Gastroesophageal sphincter (tissue), 3 donors: Measurements from ENCODE around the gene DNAAF6.

Experiments used
- CTCF ChIP-seq, 4 experiments: fragments of 200-600 bp in 2 of 4; fragments of 450-650 bp in 2 of 4; sonication (generic) in 1 of 4; IDR thresholded peaks; one replicate each; pipeline ENCODE4 v1.5.1; 2017 to 2019; ENCODE audit warnings: antibody characterized with exemption in 4 of 4, mild to moderate bottlenecking in 2 of 4, moderate library complexity in 2 of 4
- POLR2A ChIP-seq, 2 donors: fragments of 450-650 bp; IDR thresholded peaks; one replicate each; pipeline ENCODE4 v1.6.1; 2017; ENCODE audit warnings: antibody characterized with exemption in 2 of 2, mild to moderate bottlenecking in 2 of 2, moderate library complexity in 1 of 2

DNA sequence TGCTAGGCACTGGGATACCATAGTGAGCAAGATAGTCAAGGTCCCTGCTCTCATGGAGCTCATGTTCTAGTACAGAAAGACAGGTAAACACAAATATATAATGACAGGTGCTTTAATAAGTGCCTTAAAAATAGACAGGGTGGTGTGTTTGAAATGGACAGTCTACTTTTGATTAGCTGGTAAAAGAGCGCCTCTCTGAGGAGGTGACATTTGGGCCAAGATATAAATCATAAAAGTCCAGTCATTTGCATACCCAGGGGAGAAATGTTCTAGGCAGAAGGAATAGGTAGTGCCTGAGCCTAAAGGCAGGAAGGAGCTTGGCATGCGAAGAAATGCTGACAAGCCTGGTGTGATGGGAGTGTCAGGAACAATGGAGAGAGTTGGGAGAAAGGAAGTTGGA is 83.6 kb downstream of the DNAAF6 start:
- no peak for TF ChIP-seq POLR2A (IDR thresholded peaks at IDR 0.05)
- TF ChIP-seq CTCF (IDR thresholded peaks at IDR 0.05) = no peak
